ENCODE data around the gene BEX4. TPM values are rescaled to one million over a fixed set of nuclear protein-coding genes. Genes with fewer than 3 reads are reported as not detected.
A peak's percentile ranks its signal among the peaks of the same experiment; 100 is the strongest.
"Not testable (repeated sequence)": the region's sequence is repeated elsewhere in the genome, so short reads cannot be mapped to it uniquely, and the experiment has no call there.

BEX4 gene
- total RNA-seq, 1 donor = 6.0 TPM

DNA sequence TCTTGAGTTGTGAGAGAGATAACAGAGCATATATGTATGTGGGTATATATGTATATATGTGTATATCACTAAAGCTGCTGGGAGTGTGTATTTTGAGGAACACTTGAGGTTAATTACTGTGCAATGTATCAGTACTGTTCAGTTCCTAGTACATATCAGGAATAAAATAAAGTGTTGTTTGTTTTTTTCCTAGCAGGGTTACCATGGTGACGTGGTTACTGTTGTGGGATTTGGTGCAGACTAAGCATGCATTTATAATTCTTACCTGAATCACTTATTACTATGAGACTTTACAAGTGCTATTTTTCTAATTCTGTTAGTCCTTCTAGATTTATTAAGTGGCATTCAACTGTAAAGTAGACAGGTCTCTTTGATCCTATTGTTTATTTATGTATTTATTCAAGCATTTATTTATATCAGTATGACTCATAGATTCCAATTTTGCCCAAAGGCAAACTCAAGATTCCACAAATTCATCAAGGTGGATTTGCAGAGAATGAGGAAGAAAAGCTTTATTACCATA, 26.9 kb upstream of the BEX4 start:
- H3K4me3 ChIP-seq (ENCODE audit: low read depth, low read length) = no peak overlapping the region
- no peak for DNase-seq (ENCODE audit: low read depth)
- TF ChIP-seq, protein P1, sequence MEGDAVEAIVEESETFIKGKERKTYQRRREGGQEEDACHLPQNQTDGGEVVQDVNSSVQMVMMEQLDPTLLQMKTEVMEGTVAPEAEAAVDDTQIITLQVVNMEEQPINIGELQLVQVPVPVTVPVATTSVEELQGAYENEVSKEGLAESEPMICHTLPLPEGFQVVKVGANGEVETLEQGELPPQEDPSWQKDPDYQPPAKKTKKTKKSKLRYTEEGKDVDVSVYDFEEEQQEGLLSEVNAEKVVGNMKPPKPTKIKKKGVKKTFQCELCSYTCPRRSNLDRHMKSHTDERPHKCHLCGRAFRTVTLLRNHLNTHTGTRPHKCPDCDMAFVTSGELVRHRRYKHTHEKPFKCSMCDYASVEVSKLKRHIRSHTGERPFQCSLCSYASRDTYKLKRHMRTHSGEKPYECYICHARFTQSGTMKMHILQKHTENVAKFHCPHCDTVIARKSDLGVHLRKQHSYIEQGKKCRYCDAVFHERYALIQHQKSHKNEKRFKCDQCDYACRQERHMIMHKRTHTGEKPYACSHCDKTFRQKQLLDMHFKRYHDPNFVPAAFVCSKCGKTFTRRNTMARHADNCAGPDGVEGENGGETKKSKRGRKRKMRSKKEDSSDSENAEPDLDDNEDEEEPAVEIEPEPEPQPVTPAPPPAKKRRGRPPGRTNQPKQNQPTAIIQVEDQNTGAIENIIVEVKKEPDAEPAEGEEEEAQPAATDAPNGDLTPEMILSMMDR (IDR thresholded peaks at IDR 0.05; ENCODE audit: insufficient read depth, low read depth, low read length) = no peak

- DNase-seq (ENCODE audit: low read depth) = peak; percentile 35
- H3K4me3 ChIP-seq (ENCODE audit: low read depth, low read length) = no peak overlapping the region
- TF ChIP-seq, protein P1 (IDR thresholded peaks at IDR 0.05; ENCODE audit: insufficient read depth, low read depth, low read length) = no peak
Measured at GRCh38 chrX:103197721-103198306, 17.1 kb upstream of the BEX4 start.

DNA sequence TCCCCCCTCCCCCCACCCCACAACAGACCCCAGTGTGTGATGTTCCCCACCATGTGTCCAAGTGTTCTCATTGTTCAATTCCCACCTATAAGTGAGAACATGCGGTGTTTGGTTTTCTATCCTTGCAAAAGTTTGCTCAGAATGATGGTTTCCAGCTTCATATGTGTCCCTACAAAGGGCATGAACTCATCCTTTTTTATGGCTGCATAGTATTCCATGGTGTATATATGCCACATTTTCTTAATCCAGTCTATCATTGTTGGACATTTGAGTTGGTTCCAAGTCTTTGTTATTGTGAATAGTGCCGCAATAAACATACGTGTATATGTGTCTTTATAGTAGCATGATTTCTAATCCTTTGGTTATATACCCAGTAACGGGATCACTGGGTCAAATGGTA, 16.2 kb upstream of the BEX4 start:
- not testable (repeated sequence) for DNase-seq (ENCODE audit: low read depth); H3K4me3 ChIP-seq (ENCODE audit: low read depth, low read length)

GRCh38 chrX:103201041-103201440, 13.9 kb upstream of the BEX4 start:
- no peak overlapping the region for H3K4me3 ChIP-seq (ENCODE audit: low read depth, low read length)
- no peak for DNase-seq (ENCODE audit: low read depth)
- TF ChIP-seq, protein P1 (IDR thresholded peaks at IDR 0.05; ENCODE audit: insufficient read depth, low read depth, low read length) = no peak

DNA sequence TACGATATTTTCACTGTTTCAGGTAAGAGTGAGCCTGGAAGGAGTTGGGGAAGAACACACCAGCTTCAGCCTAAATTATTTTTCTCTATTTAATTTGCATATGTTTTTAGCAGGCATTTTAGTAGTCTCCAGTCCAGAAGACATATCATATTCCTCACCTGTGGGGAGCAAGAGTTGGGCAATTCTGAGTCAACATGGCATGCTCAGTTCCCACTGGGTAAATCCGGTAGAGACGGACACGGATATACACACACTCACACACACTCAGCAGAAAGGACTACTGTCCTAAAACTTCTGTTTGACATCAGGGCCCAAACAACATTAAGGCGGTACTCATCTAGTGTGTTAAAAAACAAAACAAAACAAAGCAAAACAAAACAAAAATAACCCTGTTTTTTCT, 4.9 kb upstream of the BEX4 start:
- TF ChIP-seq, protein P1 (IDR thresholded peaks at IDR 0.05; ENCODE audit: insufficient read depth, low read depth, low read length) = no peak
- no peak overlapping the region for H3K4me3 ChIP-seq (ENCODE audit: low read depth, low read length)

GRCh38 chrX:103211012-103211715, 3.7 kb upstream of the BEX4 start:
- no peak overlapping the region for H3K4me3 ChIP-seq (ENCODE audit: low read depth, low read length)
- DNase-seq (ENCODE audit: low read depth) = peak; percentile 53
- TF ChIP-seq, protein P1 (IDR thresholded peaks at IDR 0.05; ENCODE audit: insufficient read depth, low read depth, low read length) = peak; percentile 42

More for the DNA sequence above, 4.9 kb upstream of the BEX4 start:
- no peak for DNase-seq (ENCODE audit: low read depth)

DNA sequence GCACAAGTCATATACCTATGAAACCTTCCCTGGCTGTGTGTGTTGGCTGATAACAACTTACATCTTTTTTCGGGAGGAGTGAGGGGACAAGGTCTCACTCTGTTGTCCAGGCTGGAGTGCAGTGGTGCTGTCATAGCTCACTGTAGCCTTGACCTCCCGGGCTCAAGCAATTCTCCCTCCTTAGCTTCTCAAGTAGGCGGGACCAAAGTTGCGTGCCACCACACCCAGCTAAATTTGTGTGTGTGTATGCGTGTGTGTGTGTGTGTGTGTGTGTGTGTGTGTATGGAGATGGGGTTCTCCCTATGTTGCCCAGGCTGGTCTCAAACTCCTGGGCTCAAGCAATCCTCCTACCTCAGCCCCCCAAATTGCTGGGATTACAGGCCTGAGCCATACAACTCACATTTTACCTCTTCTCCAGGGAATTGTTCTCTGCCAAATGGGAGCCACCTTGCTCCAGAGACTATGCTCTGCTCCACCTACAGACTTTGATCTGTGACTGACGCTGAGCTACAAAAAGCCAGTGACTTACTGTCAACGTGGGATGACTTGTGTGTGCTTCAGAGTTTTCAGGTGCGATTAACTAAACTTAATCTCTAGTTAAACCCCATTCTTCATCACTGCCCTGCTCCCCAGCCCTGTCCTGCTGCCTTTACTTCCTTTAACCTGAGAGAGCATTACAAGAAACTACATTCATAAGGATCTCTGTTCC, 2.0 kb upstream of the BEX4 start:
- H3K4me3 ChIP-seq (ENCODE audit: low read depth, low read length) = no peak overlapping the region
- TF ChIP-seq, protein P1 (IDR thresholded peaks at IDR 0.05; ENCODE audit: insufficient read depth, low read depth, low read length) = no peak
- no peak for DNase-seq (ENCODE audit: low read depth)
